Breast epithelium (tissue), 3 donors: ENCODE measurements around the gene AFG1L.

Source experiments
- POLR2A ChIP-seq: fragments of 450-650 bp; IDR thresholded peaks from one replicate; pipeline ENCODE4 v1.6.1; 2016; ENCODE audit warnings: antibody characterized with exemption, mild to moderate bottlenecking, moderate library complexity
- POLR2AphosphoS5 ChIP-seq, 3 donors: sonication (generic); formaldehyde crosslinking; IDR thresholded peaks; one replicate each; pipeline ENCODE4 v1.6.1; 2017; ENCODE audit warnings: antibody characterized with exemption in 3 of 3
- TF ChIP-seq, protein P1 (sequence below), 3 donors: fragments of 450-650 bp; IDR thresholded peaks; one replicate each; pipeline ENCODE4 v1.5.1; 2016 to 2017; ENCODE audit warnings: antibody characterized with exemption in 3 of 3, mild to moderate bottlenecking in 3 of 3, moderate library complexity in 3 of 3

DNA sequence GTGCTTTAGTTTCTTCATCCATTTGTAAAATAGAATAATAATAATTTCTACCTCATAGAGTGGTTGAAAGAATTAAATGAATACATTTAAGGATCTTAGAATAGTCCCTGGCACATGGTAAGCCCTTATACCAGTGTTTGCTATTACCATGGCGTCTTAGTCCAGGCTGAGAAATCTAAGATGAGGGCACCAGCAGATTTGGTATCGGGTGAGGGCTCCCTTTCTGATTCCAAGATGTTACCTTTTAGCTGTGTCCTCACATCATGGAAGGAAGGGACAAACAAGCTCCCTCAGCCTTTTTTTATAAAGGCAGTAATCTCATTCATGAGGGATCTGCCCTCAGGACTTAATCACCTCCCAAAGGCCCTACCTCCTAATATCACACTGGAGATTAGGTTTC is 141.9 kb downstream of the AFG1L start:
- TF ChIP-seq POLR2A, result no peak
- TF ChIP-seq, protein P1, sequence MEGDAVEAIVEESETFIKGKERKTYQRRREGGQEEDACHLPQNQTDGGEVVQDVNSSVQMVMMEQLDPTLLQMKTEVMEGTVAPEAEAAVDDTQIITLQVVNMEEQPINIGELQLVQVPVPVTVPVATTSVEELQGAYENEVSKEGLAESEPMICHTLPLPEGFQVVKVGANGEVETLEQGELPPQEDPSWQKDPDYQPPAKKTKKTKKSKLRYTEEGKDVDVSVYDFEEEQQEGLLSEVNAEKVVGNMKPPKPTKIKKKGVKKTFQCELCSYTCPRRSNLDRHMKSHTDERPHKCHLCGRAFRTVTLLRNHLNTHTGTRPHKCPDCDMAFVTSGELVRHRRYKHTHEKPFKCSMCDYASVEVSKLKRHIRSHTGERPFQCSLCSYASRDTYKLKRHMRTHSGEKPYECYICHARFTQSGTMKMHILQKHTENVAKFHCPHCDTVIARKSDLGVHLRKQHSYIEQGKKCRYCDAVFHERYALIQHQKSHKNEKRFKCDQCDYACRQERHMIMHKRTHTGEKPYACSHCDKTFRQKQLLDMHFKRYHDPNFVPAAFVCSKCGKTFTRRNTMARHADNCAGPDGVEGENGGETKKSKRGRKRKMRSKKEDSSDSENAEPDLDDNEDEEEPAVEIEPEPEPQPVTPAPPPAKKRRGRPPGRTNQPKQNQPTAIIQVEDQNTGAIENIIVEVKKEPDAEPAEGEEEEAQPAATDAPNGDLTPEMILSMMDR (IDR thresholded peaks at IDR 0.05), result no peak
- no peak for TF ChIP-seq POLR2AphosphoS5 (IDR thresholded peaks at IDR 0.05)
